Activated CD4-positive, alpha-beta T cell treated with anti-CD3 and anti-CD28 coated beads, Interleukin-2, amount 10 ng/mL, durations not matched to agents 7 days and 5 days (primary cell): ENCODE data around the gene BOLA2. TPM values are rescaled to one million over a fixed set of nuclear protein-coding genes. Genes with fewer than 3 reads are reported as not detected.
A peak's percentile ranks its signal among the peaks of the same experiment; 100 is the strongest.
"Not testable (repeated sequence)": the region's sequence is repeated elsewhere in the genome, so short reads cannot be mapped to it uniquely, and the experiment has no call there.

Source experiments
- CTCF ChIA-PET: fragments of 350-600 bp; sonication (Branson Sonifier 250); formaldehyde crosslinking; loops from one replicate; lab custom pipeline; 2021; ENCODE audit warnings: antibody characterized with exemption; lab: Charles Lee
- POLR2A ChIA-PET: fragments of 350-600 bp; sonication (Branson Sonifier 250); formaldehyde crosslinking; loops from one replicate; lab custom pipeline; 2021; ENCODE audit warnings: antibody characterized with exemption; lab: Charles Lee
- DNase-seq: peaks from one replicate; pipeline ENCODE4 v3.0.0-alpha.2; 2020
- H3K27ac Mint-ChIP-seq: one replicate; pipeline ENCODE4 v1.8.0; 2021; ENCODE audit warnings: mild to moderate bottlenecking, moderate library complexity, mixed read lengths
- H3K27me3 Mint-ChIP-seq: one replicate; pipeline ENCODE4 v1.8.0; 2021; ENCODE audit warnings: mixed read lengths
- H3K36me3 Mint-ChIP-seq: one replicate; pipeline ENCODE4 v1.8.0; 2021; ENCODE audit warnings: low read depth, mixed read lengths
- H3K4me1 Mint-ChIP-seq: one replicate; pipeline ENCODE4 v1.8.0; 2021; ENCODE audit warnings: mixed read lengths
- H3K4me3 Mint-ChIP-seq: one replicate; pipeline ENCODE4 v1.8.0; 2021; ENCODE audit warnings: mild to moderate bottlenecking, moderate library complexity, mixed read lengths
- H3K9me3 Mint-ChIP-seq: one replicate; pipeline ENCODE4 v1.8.0; 2021; ENCODE audit warnings: mixed read lengths
- total RNA-seq, 2 experiments: library from RNA; stranded (reverse); gene quantifications; one replicate each; pipeline ENCODE4 v1.2.3, GENCODE V29; 2021

The BOLA2 gene
- total RNA-seq, result 10 to 100 TPM; 11.0 to 21.2 TPM

- CTCF ChIA-PET, H3K9me3 Mint-ChIP-seq, H3K4me1 Mint-ChIP-seq, H3K4me3 Mint-ChIP-seq, H3K27ac Mint-ChIP-seq, POLR2A ChIA-PET, H3K27me3 Mint-ChIP-seq, DNase-seq, H3K36me3 Mint-ChIP-seq: not testable (repeated sequence)
Observed at GRCh38 chr16:29454269-29454668, at the start of gene BOLA2, which contains the start of gene SLX1B. BOLA2 (minus strand) TSS chr16:29454351; CDS start chr16:29454253, 98 bp downstream. SLX1B (plus strand) TSS chr16:29454533.

GRCh38 chr16:29482276-29482675, 28.1 kb upstream of the BOLA2 start:
- H3K9me3 Mint-ChIP-seq, DNase-seq, H3K4me1 Mint-ChIP-seq, CTCF ChIA-PET, H3K27ac Mint-ChIP-seq, H3K4me3 Mint-ChIP-seq, H3K27me3 Mint-ChIP-seq, POLR2A ChIA-PET, H3K36me3 Mint-ChIP-seq: not testable (repeated sequence)

GRCh38 chr16:29472065-29472464, 17.9 kb upstream of the BOLA2 start:
- H3K4me3 Mint-ChIP-seq, CTCF ChIA-PET, DNase-seq, H3K27ac Mint-ChIP-seq, H3K27me3 Mint-ChIP-seq, H3K4me1 Mint-ChIP-seq, H3K36me3 Mint-ChIP-seq, H3K9me3 Mint-ChIP-seq, POLR2A ChIA-PET: not testable (repeated sequence)

- POLR2A ChIA-PET, result not testable (repeated sequence)
Observed at GRCh38 chr16:29469660-29470059, 15.5 kb upstream of the BOLA2 start.

GRCh38 chr16:29467654-29468366, 13.7 kb upstream of the BOLA2 start:
- CTCF ChIA-PET, DNase-seq, H3K9me3 Mint-ChIP-seq, H3K27me3 Mint-ChIP-seq, H3K4me3 Mint-ChIP-seq, H3K4me1 Mint-ChIP-seq, H3K36me3 Mint-ChIP-seq, H3K27ac Mint-ChIP-seq, POLR2A ChIA-PET: not testable (repeated sequence)

More at GRCh38 chr16:29469660-29470059, 15.5 kb upstream of the BOLA2 start:
- DNase-seq, result peak; percentile 59
- H3K9me3 Mint-ChIP-seq, H3K36me3 Mint-ChIP-seq, CTCF ChIA-PET, H3K27me3 Mint-ChIP-seq, H3K4me1 Mint-ChIP-seq: not testable (repeated sequence)
- Mint-ChIP-seq H3K4me3 (peak overlapping the region; percentile 60), H3K27ac (peak overlapping the region; percentile 57)

GRCh38 chr16:29466904-29467303, 12.8 kb upstream of the BOLA2 start:
- POLR2A ChIA-PET, CTCF ChIA-PET, H3K27ac Mint-ChIP-seq, H3K4me1 Mint-ChIP-seq, DNase-seq, H3K27me3 Mint-ChIP-seq, H3K9me3 Mint-ChIP-seq, H3K4me3 Mint-ChIP-seq, H3K36me3 Mint-ChIP-seq: not testable (repeated sequence)

- POLR2A ChIA-PET, CTCF ChIA-PET, H3K4me1 Mint-ChIP-seq, DNase-seq, H3K9me3 Mint-ChIP-seq, H3K27me3 Mint-ChIP-seq, H3K4me3 Mint-ChIP-seq, H3K36me3 Mint-ChIP-seq, H3K27ac Mint-ChIP-seq: not testable (repeated sequence)
Observed at GRCh38 chr16:29465985-29466824, 12.1 kb upstream of the BOLA2 start.

- DNase-seq, H3K4me3 Mint-ChIP-seq, H3K9me3 Mint-ChIP-seq, H3K27me3 Mint-ChIP-seq, H3K36me3 Mint-ChIP-seq, CTCF ChIA-PET, POLR2A ChIA-PET, H3K4me1 Mint-ChIP-seq, H3K27ac Mint-ChIP-seq: not testable (repeated sequence)
Observed at GRCh38 chr16:29460647-29461030, 6.5 kb upstream of the BOLA2 start.

GRCh38 chr16:29459706-29460646, 5.8 kb upstream of the BOLA2 start, which contains the start of gene SULT1A4:
SULT1A4 (plus strand) TSS chr16:29459913; CDS start chr16:29461386, 1,473 bp downstream.
- DNase-seq, H3K4me1 Mint-ChIP-seq, H3K36me3 Mint-ChIP-seq, H3K27ac Mint-ChIP-seq, H3K9me3 Mint-ChIP-seq, POLR2A ChIA-PET, H3K4me3 Mint-ChIP-seq, CTCF ChIA-PET, H3K27me3 Mint-ChIP-seq: not testable (repeated sequence)

GRCh38 chr16:29457660-29458059, 3.5 kb upstream of the BOLA2 start:
- DNase-seq, H3K27me3 Mint-ChIP-seq, H3K9me3 Mint-ChIP-seq, POLR2A ChIA-PET, CTCF ChIA-PET, H3K4me1 Mint-ChIP-seq, H3K4me3 Mint-ChIP-seq, H3K27ac Mint-ChIP-seq, H3K36me3 Mint-ChIP-seq: not testable (repeated sequence)

- CTCF ChIA-PET, DNase-seq, H3K36me3 Mint-ChIP-seq, H3K4me3 Mint-ChIP-seq, H3K27me3 Mint-ChIP-seq, POLR2A ChIA-PET, H3K9me3 Mint-ChIP-seq, H3K27ac Mint-ChIP-seq, H3K4me1 Mint-ChIP-seq: not testable (repeated sequence)
Observed at GRCh38 chr16:29454828-29455227, 677 bp upstream of the BOLA2 start.

- H3K36me3 Mint-ChIP-seq, CTCF ChIA-PET, DNase-seq, H3K9me3 Mint-ChIP-seq, H3K27me3 Mint-ChIP-seq, H3K4me3 Mint-ChIP-seq, POLR2A ChIA-PET, H3K4me1 Mint-ChIP-seq, H3K27ac Mint-ChIP-seq: not testable (repeated sequence)
Observed at GRCh38 chr16:29453754-29454153, 397 bp downstream of the BOLA2 start.

GRCh38 chr16:29425390-29425789, 28.8 kb downstream of the BOLA2 start:
- CTCF ChIA-PET, DNase-seq, H3K4me3 Mint-ChIP-seq, POLR2A ChIA-PET, H3K9me3 Mint-ChIP-seq, H3K27ac Mint-ChIP-seq, H3K27me3 Mint-ChIP-seq: not testable (repeated sequence)
- Mint-ChIP-seq H3K4me1 (peaks cover 14% of the 10 kb centered on the region), H3K36me3 (peaks cover 12% of the 10 kb centered on the region)
